NOMO-1 treated with dmso at 0.1 percent for 144 hours (cell line): Measurements from ENCODE around the gene COL6A2.
"Not testable (repeated sequence)": the region's sequence is repeated elsewhere in the genome, so short reads cannot be mapped to it uniquely, and the experiment has no call there.

Experiments
- DNase-seq: peaks from one replicate; lab custom pipeline; 2025; ENCODE audit not compliant: unreplicated experiment; lab: John Stamatoyannopoulos, UW

Gene COL6A2

GRCh38 chr21:46078978-46079351 lies 18.9 kb upstream of the COL6A2 start:
- no peak for DNase-seq

GRCh38 chr21:46079352-46080170 lies 18.4 kb upstream of the COL6A2 start:
- no peak for DNase-seq

GRCh38 chr21:46080171-46081021 lies 17.5 kb upstream of the COL6A2 start:
- DNase-seq, result no peak

- no peak for DNase-seq
Measured at GRCh38 chr21:46081022-46081861, 16.7 kb upstream of the COL6A2 start.

- no peak for DNase-seq
Measured at GRCh38 chr21:46081862-46082712, 15.8 kb upstream of the COL6A2 start.

- DNase-seq, result no peak
Measured at GRCh38 chr21:46082713-46082962, 15.3 kb upstream of the COL6A2 start.

GRCh38 chr21:46082963-46083790 lies 14.7 kb upstream of the COL6A2 start:
- no peak for DNase-seq

- DNase-seq, result no peak
Measured at GRCh38 chr21:46083791-46084561, 13.9 kb upstream of the COL6A2 start.

- no peak for DNase-seq
Measured at GRCh38 chr21:46084709-46085108, 13.2 kb upstream of the COL6A2 start.

- DNase-seq, result not testable (repeated sequence)
Measured at GRCh38 chr21:46085259-46085658, 12.7 kb upstream of the COL6A2 start.

GRCh38 chr21:46087641-46088040 lies 10.3 kb upstream of the COL6A2 start:
- no peak for DNase-seq

GRCh38 chr21:46088189-46088588 lies 9.7 kb upstream of the COL6A2 start:
- no peak for DNase-seq

- DNase-seq, result no peak
Measured at GRCh38 chr21:46089285-46089684, 8.6 kb upstream of the COL6A2 start.

- DNase-seq, result no peak
Measured at GRCh38 chr21:46091118-46091517, 6.8 kb upstream of the COL6A2 start.

- no peak for DNase-seq
Measured at GRCh38 chr21:46091631-46092025, 6.3 kb upstream of the COL6A2 start.

GRCh38 chr21:46092026-46092764 lies 5.7 kb upstream of the COL6A2 start:
- no peak for DNase-seq

GRCh38 chr21:46092811-46093667 lies 4.9 kb upstream of the COL6A2 start:
- no peak for DNase-seq
